HL-60/S4 treated with phorbol 12-myristate 13-acetate at 8.2 ng/mL for 4 days and 3 days (cell line): Measurements from ENCODE around the gene SMIM35.

Experiments used
- in situ Hi-C: fragments of 300-500 bp; cut with MboI; formaldehyde crosslinking; loops from 2 replicates; pipeline ENCODE4 v1.15.0; 2022; ENCODE audit warnings: low sequenced_read_pairs

The SMIM35 gene

GRCh38 chr11:118086913-118087768 lies at the start of gene SMIM35:
Gene SMIM35, minus strand, starts transcription at chr11:118086963. Its CDS starts 206 bp downstream, at chr11:118086757.
- in situ Hi-C loops, result no loop called here

- in situ Hi-C loops, result no loop called here
Measured at GRCh38 chr11:118136341-118136740, 49.6 kb upstream of the SMIM35 start.

- in situ Hi-C loops, result no loop called here
Measured at GRCh38 chr11:118135796-118136165, 49.0 kb upstream of the SMIM35 start.

- in situ Hi-C loops, result no loop called here
Measured at GRCh38 chr11:118135051-118135795, 48.5 kb upstream of the SMIM35 start.

- in situ Hi-C loops, result no loop called here
Measured at GRCh38 chr11:118133816-118134215, 47.1 kb upstream of the SMIM35 start.

GRCh38 chr11:118132385-118133151 lies 45.8 kb upstream of the SMIM35 start:
- in situ Hi-C loops, result no loop called here

GRCh38 chr11:118129471-118130172 lies 42.9 kb upstream of the SMIM35 start:
- in situ Hi-C loops, result no loop called here

- in situ Hi-C loops, result no loop called here
Measured at GRCh38 chr11:118128721-118129470, 42.1 kb upstream of the SMIM35 start.

GRCh38 chr11:118128310-118128709 lies 41.5 kb upstream of the SMIM35 start:
- in situ Hi-C loops, result no loop called here

- in situ Hi-C loops, result no loop called here
Measured at GRCh38 chr11:118126082-118126838, 39.5 kb upstream of the SMIM35 start.

- in situ Hi-C loops, result no loop called here
Measured at GRCh38 chr11:118124929-118125535, 38.3 kb upstream of the SMIM35 start.

GRCh38 chr11:118120793-118121192 lies 34.0 kb upstream of the SMIM35 start:
- in situ Hi-C loops, result no loop called here

GRCh38 chr11:118117790-118118601 lies 31.2 kb upstream of the SMIM35 start:
- in situ Hi-C loops, result no loop called here

- in situ Hi-C loops, result no loop called here
Measured at GRCh38 chr11:118115048-118115447, 28.3 kb upstream of the SMIM35 start.

GRCh38 chr11:118114266-118114665 lies 27.5 kb upstream of the SMIM35 start:
- in situ Hi-C loops, result no loop called here

GRCh38 chr11:118112711-118113430 lies 26.1 kb upstream of the SMIM35 start:
- in situ Hi-C loops, result no loop called here

GRCh38 chr11:118111744-118112035 lies 24.9 kb upstream of the SMIM35 start:
- in situ Hi-C loops, result no loop called here
